Neural progenitor cell (in vitro differentiated cells): ENCODE data around the gene ERCC1.

Experiments used
- CTCF ChIP-seq: fragments of 200-600 bp; sonication (generic); IDR thresholded peaks from 2 replicates; pipeline ENCODE4 v1.5.1; 2017; ENCODE audit warnings: antibody characterized with exemption, mild to moderate bottlenecking
- EZH2phosphoT487 ChIP-seq: fragments of 200-600 bp; sonication (generic); IDR thresholded peaks from 2 replicates; pipeline ENCODE4 v1.6.1; 2017; ENCODE audit warnings: antibody characterized with exemption

DNA sequence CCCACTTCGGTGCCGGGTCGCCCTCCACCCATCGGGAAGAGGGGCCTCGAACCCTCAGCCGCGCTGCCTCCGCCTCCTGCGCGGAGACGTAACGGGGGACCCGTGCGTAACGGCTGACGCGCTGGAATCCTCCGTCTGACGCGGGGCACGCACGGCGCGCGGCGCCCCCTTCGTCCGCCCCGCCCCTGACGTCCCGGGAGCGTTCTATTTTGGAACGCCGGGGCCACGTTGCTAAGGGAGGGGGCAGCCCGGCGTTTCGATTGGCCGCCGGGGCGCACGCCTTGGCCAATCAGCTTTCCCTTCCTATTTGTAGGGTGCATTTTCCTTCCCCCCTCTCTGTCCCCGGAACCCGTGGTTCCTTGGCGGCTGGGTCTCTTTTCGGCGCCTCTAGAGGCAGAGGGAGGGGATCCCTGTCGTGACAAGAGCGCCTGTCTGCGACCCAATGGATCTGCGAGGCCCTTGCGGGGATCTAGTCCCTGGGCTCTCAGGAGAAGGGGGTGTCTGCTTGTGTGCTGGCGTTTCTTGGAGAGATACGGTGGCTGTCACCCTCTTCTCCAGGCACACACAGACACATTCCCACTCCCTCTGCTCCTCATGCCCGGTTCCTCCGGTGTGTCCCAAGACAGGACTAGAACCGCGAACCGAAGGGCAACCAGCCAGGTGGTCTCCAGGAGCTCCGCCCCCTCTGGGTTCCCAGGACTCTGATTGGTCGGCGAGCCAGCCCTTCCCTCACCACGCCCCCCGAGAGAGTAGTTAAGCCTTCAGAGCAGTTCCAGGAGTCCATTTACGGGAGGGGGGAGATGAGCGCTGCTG lies 45.6 kb upstream of the ERCC1 start:
- no peak for TF ChIP-seq EZH2phosphoT487
- peak; percentile 8 for TF ChIP-seq CTCF
